Medulla oblongata (tissue), 1 donor: ENCODE data around the gene CASP8.
"Not testable (repeated sequence)": the region's sequence is repeated elsewhere in the genome, so short reads cannot be mapped to it uniquely, and the experiment has no call there.

ENCODE experiments used
- DNase-seq: peaks from one replicate; pipeline ENCODE4 v3.0.0-alpha.2; 2015; ENCODE audit errors: extremely low spot score

Gene CASP8

GRCh38 chr2:201269764-201270163 lies 9.4 kb downstream of the CASP8 start:
- DNase-seq = no peak

DNA sequence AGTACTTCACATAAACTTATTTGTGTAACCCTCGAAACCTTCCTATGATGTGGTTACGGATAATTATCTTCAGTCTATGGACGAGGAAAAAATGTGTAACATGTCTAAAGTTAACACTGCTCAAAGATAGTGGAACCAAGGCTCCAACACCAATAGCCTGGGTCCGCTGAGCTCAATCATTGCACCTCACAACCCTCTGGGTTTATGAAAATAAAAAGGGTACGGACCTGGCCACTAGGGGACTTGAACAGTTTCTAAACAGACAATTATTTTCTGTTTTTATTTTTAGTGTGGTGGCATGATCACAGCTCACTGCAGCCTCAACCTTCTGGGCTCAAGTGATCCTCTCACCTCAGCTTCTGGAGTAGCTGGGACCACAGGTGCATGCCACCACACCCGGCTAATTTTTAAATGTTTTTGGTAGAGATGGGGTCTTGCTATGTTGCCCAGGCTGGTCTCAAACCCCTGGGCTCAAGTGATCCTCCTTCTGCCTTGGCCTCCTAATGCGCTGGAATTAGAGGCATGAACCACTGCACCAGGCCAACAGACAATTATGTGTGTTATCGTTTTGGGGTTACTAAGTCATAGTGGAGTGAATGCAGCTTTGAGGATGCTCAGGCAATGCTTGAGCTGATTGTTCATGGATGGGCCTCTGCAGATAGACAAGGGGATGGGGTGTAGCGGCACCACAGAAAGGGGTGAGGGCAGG lies 10.1 kb downstream of the CASP8 start:
- DNase-seq = no peak

DNA sequence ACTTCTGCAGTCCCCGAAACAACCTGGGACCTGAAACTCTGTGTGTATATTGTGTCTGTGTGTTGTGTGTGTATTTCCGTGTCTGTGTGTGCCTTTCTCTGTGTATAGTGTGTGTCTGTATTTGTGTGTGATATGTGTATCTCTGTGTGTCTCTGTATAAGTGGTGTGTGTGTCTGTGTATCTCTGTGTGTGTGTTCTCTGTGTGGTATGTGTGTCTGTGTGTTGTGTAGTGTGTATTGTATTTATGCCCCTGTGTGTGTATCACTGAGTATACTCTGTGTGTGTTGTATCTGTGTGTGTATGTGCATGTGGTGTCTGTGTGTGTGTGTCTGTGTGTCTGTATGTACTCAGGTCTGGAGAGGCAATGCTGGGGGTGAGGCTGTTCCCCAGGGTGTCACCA lies 11.6 kb downstream of the CASP8 start:
- no peak for DNase-seq

DNA sequence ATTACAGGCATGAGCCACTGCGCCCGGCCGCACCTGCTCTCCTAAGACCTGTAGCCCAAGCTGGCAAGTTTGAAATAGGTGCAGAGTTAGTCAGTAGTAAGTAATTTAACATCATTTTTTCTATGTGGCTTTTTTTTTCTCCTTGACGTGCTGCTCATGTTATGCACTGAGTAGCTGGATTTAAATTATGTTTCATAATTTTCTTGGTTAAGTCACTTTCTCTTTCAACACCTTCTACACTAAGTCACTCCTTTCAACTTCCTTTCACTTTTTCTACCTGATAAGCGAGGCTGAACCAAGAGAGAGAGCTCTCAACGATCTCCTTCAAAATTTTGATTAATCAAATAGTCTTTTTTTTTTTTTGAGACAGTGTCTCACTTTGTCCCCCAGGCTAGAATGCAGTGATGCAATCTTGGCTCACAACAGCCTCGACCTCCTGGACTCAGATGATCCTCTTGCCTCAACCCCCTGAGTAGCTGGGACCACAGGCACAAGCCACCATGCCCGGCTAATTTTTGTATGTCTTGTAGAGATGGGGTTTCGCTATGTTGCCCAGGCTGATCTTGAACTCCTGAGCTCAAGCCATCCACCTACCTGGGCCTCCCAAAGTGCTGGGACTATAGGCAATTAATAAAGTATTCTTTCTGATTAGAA lies 13.1 kb downstream of the CASP8 start:
- DNase-seq = no peak

DNA sequence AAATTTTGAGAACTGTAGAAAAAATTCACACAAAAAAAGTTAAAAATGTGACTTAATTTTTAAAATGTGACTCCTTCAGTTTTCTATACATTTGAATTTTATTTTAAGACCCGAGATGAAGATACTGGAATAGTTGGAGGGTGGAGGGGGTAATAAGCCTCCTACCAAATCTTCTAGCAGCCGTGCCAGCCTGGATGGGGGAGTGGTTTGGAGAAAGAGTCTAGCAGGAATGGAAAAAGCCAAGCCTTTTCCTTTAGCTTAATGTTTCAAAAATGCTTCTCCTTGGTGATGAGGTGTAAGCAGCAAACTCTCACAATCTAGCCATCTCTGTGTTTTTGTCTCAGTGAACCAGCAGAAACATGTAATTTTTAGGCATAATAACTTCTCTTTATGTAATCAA lies 14.7 kb downstream of the CASP8 start:
- no peak for DNase-seq

- no peak for DNase-seq
These were observed 15.7 kb downstream of the CASP8 start for GRCh38 chr2:201275990-201276389.

DNA sequence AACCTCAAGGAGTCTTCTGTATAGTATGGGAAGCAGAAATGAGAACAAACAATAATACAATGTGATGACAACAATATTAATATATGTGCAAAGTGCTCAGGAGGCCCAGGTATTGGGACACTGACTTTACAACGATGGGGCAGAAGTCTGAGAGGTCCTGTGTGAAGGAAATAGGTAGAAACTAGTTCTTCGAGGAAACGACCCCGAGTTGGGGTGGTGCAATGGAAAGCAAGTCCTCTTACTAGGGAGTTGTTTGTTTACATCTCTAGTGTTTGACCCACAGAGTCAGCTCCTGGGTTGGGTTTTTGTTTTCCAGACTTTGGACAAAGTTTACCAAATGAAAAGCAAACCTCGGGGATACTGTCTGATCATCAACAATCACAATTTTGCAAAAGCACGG lies 16.2 kb downstream of the CASP8 start:
- no peak for DNase-seq

DNA sequence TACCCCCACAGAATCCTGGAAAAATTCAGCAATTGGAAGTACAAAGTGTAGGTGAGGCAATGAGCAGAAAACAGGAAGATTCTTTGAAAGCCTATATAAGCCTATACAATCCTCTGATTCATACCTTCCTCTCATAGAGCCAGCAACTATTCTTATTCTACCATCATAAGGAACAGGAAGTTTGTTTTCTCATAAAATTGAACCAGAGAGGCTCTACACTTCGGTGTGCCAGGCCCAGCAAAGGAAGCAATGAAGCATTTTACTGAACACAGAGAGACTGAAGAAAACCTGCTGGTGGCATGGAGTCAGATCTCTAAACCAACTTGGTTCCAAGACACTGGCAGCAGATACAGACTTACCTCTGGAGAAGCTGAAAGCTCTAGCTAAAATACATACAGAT lies 18.7 kb downstream of the CASP8 start:
- no peak for DNase-seq

- DNase-seq = no peak
These were observed 20.1 kb downstream of the CASP8 start for GRCh38 chr2:201280191-201281040.

DNA sequence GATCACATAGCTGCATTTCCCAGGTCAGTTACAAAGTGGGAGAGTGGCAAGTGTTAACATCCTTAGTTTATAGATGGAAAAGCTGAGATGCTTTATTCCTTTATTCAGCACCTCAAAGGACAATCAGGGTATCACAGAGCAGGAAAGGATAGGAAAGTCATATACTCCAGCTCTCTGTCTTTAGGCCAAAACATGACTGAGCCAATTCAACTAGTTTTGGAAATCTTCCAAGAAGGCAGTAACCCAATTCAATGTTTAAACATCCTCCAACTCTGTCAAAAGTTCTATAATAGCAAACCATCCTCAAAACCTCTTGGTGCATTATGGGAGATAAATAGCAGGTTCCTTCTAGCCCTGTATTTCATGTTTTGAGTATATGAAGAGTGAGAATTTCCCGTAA lies 25.2 kb downstream of the CASP8 start:
- no peak for DNase-seq

DNA sequence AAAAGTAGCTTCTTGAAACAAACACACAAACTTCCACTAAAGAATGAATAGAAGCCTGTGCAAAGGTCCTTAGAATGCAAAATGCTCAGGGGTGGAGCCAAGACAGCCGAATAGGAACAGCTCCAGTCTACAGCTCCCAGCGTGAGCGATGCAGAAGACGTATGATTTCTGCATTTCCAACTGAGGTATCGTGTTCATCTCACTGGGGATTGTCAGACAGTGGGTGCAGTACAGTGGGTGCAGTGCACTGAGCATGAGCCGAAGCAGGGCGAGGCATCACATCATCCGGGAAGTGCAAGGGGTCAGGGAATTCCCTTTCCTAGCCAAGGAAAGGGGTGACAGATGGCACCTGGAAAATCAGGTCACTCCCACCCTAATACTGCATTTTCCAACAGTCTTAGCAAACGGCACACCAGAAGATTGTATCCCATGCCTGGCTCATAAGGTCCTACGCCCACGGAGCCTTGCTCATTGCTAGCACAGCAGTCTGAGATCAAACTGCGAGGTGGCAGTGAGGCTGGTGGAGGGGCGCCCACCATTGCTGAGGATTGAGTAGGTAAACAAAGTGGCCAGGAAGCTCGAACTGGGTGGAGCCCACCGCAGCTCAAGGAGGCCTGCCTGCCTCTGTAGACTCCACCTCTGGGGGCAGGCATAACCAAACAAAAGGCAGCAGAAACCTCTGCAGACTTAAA lies 30.3 kb downstream of the CASP8 start:
- not testable (repeated sequence) for DNase-seq

DNA sequence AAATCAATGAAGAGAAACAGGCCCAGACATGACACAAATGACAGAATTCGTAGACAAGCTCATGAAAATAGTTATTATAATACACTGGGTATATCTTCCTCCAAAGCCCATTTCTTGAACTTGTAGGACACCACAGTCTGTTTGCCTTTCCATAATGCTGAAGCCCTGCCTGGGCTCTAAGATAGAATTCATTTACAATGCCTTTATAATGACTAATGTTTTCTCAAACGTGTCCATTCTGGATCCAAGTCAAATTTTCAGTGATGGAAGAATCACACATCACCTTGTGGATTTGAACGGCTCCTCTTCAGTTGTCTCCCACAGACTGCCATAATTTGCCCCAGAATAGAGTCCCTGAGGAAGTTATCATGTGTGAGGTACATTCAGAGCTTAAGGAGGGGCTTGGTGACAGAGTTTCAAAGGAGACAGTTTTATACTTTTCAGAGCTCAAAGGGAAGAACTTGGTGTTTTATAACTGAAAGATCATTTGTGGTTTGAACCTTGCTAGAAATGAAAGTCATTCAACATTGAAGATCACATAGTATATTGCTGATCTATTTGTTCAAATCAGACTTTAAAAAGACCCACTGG lies 38.2 kb downstream of the CASP8 start:
- no peak for DNase-seq

- DNase-seq = not testable (repeated sequence)
These were observed 39.6 kb downstream of the CASP8 start for GRCh38 chr2:201299929-201300328.

- no peak for DNase-seq
These were observed 47.5 kb downstream of the CASP8 start for GRCh38 chr2:201307876-201308275.

DNA sequence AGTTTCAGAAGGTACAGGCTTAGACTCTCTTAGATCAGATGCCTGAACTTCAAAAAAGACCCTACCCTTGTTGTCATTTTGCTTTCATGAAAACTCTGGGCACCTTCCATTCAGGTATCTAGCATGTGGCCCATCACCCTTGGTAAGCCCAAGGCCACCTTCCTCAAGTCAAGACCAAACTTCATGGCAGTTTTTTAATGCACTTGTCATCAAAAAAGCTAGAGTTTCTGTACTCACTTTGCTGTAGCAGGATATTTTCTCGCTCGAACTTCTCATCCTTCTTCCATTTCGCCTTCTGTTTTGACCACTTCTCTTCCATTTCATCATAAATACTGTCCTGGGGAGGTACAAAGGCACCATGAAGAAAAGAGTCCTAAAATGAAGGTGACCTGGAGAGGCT lies 48.6 kb downstream of the CASP8 start:
- DNase-seq = no peak

DNA sequence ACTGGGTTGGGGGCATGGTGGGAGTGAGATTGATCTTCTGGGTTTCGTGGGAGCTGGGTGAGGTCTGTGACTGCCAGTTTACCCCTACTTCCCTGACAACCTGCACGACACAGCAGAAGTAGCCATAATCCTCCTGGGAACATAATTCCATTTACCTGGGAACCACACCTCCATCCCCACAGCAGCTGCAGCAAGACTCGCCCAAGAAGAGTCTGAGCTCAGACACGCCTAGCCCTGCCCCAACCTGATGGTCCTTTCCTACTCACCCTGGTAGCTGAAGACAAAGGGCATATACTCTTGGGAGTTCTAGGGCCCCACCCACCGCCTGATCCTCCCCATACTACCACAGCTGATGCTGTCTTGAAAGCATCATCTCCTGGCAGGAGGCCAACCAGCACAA lies 53.0 kb downstream of the CASP8 start:
- DNase-seq = no peak

DNA sequence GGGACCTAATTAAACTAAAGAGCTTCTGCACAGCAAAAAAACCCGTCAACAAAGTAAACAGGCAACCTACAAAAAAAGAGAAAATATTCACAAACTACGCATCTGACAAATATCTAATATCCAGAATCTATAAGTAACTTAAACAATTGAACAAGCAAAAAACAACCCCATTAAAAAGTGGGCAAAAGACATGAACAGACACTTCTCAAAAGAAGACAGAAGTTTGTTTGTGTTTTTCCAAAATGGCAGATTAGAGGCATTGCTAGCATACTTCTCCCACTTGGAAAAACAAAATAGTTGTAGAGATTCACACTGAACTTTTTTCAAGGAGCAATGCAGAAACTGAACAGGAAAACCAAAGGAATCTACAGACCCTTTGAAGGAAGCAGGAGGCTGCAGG lies 59.2 kb downstream of the CASP8 start:
- no peak for DNase-seq

- DNase-seq = no peak
These were observed 59.9 kb downstream of the CASP8 start for GRCh38 chr2:201320257-201320656.

DNA sequence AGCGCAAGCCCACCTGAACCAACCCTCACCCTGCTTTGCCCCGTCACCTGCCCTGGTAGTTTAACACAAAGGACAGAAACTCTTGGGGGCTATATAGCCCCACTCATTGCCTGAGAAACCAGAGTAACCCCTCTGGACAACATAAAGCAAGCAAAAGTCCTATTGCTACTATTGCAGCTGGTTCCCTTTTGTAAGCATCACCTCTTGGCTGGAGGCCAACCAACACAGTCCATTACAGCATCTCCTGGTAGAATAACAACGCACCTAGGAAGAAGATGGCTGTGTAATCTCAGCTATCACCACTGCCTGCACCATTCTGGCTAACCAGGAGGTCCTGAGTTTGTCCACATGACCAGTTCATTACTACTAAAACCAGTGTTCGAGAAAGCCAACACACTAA lies 60.4 kb downstream of the CASP8 start:
- DNase-seq = no peak

DNA sequence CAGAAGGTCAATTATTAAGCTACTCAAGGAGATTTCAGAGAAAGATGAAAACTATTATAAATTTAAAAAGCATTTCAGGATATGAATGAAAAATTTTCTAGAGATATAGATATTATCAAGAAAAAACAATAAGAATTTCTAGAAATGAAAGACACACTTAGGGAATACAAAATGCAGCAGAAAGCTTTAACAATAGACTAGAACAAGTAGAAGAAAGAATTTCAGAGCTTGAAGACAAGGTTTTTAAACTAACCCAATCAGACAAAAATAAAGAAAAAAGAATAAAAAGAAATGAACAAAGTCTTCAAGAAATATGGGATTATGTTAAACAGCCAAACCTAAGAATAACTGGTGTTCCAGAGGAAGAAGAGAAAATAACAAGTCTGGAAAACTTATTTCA lies 62.4 kb downstream of the CASP8 start:
- no peak for DNase-seq

DNA sequence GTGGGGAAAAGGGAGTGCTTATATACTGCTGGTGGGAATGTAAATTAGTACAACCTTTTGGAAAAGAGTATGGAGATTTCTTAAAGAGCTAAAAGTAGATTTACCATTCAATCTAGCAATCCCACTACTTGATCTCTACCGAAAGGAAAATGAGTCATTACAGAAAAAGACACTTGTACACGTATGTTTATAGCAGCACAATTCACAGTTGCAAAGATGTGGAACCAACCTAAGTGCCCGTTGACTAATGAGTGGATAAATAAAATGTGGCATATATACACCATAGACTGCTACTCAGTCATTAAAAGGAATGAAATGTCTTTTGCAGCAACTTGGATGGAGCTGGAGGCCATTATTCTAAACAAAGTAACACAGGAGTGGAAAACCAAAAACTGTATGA lies 67.3 kb downstream of the CASP8 start:
- no peak for DNase-seq

- no peak for DNase-seq
These were observed 69.1 kb downstream of the CASP8 start for GRCh38 chr2:201329409-201329808.
